Pons (tissue), 1 donor: Measurements from ENCODE around the gene GON7.
"Not testable (repeated sequence)": the region's sequence is repeated elsewhere in the genome, so short reads cannot be mapped to it uniquely, and the experiment has no call there.

Experiments used
- DNase-seq: peaks from one replicate; pipeline ENCODE4 v3.0.0-alpha.2; 2016; ENCODE audit warnings: low spot score

Gene GON7

DNA sequence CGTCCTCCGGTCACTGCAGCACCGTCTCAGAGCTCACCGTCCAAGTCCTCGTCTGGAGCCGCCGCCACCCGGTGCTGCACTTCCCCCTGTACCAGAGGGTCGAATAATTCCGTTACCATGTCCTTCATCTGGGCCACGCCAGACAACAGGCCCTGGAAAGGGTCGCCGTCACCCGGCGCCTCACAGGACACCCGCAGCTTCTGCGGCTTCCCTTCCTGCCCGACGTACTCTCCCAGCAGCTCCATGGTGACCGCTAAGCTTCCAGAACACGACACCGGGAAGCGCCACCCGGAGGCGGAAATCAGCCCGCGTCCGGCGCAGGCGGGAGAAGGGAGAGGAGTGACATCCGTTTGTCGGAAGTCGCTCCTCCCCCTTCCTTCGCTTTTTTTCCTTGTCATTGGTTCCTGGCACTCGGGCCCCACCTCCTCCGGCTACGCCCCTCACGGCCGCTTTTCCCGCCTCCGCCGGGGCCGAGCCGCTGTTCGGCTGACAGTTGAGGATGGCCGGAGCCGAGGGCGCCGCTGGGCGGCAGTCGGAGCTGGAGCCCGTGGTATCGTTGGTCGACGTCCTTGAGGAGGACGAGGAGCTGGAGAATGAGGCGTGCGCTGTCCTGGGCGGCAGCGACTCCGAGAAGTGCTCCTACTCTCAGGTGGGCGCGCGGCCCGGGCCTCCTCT, at the start of gene GON7, which contains the start of gene UBR7:
GON7 (minus strand) TSS at position 273 of the 675 bp plus-strand sequence; CDS start at position 245, 28 bp downstream.
UBR7 (plus strand) TSS at position 464 of the 675 bp plus-strand sequence; CDS start at position 500, 36 bp downstream.
- DNase-seq = peak; percentile 98

- DNase-seq = no peak
Observed at GRCh38 chr14:93249128-93249831, 42.4 kb upstream of the GON7 start.

- DNase-seq = no peak
Observed at GRCh38 chr14:93246534-93246933, 39.7 kb upstream of the GON7 start.

GRCh38 chr14:93245764-93246420, 39.0 kb upstream of the GON7 start:
- no peak for DNase-seq

DNA sequence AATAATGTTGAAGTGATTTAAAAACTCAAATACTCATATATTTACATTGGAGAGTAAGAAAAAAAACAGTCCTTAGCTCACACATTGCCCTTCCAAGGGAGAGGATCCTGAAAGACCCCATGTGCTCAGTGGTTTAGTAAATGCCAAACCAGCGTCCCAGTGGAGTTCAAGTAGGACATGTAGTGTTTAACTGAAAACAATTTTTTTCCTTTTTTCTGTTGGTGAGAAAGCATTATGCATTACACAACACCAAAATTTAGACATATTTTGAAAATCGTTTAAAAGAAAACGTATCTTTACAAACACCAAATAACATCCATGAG, 33.8 kb upstream of the GON7 start:
- no peak for DNase-seq

- DNase-seq = no peak
Observed at GRCh38 chr14:93239869-93240677, 33.2 kb upstream of the GON7 start.

DNA sequence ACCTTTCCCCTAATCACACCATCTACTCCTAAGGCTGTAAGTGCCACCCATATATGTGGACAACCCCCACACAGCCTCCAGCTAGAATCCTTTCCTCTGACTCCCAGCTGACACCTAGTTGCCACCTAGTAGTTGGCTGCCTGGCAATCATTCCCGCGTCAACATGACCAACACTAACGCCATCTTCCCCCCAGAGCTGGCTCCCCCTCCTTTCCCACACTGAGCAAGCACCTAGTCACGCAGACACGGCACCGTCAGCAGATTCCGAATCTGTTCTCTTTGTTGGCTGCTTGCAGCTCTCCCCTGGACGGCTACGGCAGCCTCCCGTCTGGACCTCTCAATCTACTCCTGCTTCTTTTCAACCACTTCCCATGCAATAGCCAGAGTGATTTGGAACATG, 27.9 kb upstream of the GON7 start:
- no peak for DNase-seq

GRCh38 chr14:93233078-93233477, 26.2 kb upstream of the GON7 start:
- DNase-seq = not testable (repeated sequence)

DNA sequence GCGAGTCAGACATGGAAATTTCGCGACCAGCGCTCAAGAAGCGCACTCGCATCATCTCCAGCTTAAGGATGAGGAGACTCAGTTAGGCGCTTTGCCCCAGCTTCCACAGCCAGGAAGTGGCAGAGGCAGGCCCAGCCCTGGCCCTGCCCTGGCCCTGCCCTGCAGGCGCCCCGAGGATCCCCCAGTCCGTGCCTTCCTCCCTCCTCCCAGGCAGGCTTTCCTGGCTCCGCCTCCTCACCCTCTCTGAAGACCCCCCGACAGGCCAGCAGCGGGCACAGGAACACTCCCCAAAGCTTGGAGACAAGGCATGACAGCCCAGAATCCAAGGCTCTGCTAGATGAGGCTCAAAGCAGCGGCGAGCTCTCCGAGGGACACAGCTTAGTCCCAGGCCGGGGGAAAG, 25.3 kb upstream of the GON7 start:
- no peak for DNase-seq

- DNase-seq = peak; percentile 29
Observed at GRCh38 chr14:93231129-93231979, 24.5 kb upstream of the GON7 start.

DNA sequence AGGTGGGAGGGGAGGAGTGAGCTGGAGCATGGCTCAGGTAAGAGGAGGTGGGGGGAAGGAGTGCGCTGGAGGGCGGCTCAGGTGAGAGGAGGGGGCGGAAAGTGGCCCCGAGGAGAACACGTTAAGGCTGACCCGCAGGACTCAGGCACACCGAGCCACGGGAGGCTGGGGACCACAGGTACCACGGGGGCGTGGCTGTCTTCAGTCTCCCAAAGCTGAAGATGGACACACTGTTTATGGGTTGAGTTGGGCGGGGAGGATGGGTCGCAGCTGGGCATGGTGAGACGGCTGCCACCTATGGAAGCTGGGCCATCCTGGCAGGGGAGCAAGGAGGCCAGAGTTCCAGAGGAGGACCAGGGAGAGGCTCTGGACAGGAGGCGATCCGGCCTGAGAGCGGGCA, 23.7 kb upstream of the GON7 start:
- DNase-seq = no peak

- no peak for DNase-seq
Observed at GRCh38 chr14:93228550-93228949, 21.7 kb upstream of the GON7 start.

GRCh38 chr14:93223565-93223964, 16.7 kb upstream of the GON7 start:
- no peak for DNase-seq

- DNase-seq = no peak
Observed at GRCh38 chr14:93220509-93220908, 13.6 kb upstream of the GON7 start.

GRCh38 chr14:93219103-93219726, 12.3 kb upstream of the GON7 start:
- peak; percentile 59 for DNase-seq

DNA sequence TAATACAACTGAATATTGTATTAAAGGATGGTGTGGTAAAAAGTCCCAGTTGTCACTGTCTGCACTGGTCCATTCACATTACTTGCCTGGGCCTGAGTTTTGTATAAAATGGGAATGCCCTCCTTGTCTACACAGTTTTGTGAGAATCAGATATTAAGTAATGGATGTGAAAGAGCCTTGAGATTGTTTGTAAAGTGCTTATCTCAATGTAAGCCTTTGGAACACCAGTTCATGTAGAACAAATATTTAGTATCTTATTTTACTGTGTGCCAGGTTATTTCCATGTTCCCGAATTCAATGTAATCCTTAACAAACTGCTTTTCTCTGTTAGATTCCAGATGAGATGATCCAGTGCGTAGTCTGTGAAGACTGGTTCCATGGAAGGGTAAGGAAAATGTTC, 7.7 kb upstream of the GON7 start:
- no peak for DNase-seq

DNA sequence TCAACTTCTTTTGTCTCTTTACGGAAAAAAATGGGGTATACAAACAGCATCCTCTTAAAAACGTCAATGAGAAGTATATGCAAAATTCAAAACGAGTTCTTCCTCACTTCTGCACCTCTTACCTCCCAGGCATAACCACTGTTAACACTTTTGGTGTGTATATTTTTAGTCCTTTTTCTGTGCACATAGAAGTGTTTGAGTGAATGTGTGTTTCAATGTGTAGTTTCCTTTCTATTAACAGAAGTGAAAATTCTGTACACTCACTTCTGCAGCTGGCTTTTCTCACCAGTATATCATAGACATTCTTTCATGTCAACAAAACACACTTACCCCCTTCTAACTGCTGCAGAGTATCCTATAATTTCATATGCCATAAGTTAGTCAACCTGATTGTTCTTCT, 5.6 kb upstream of the GON7 start:
- DNase-seq = no peak

DNA sequence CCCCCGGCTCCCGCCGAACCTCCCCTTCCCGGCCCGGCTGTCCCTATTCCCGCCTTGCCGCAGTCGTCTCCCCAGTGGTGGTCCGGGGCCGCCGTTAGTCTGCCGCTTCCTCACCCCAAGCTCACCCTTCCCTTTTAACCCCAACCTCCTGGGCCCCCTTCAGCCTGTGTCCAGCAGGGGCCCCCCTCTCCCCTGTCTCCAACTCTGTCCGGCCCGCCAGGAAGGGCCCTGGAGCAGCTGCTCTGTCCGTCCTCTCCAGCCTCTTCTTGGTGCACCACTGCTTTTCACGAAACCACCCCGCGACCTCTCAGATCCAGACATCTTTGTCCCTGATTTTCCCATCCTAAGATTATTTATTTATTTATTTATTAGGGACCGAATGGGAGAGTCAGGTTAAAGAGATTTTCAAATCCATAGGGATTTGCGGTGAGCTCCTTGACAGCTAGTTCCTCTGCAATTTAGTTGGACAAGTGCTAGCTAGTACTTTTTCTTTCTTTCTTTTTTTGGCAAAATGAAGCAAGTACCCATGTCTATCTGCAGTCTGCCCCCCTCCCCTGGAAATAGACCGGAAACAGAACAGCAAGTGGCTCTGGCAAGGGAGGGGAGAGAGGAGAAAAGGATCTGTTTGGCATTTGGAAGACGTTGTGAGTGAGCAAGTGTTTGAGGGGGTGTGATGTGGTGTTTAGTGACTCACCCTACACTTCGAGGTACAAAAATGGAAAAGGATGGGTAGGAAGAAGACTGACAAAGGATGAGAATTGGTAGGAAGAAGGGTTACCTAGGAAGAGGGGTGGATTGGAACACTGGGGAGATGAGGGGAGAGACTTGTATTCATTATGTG, 823 bp upstream of the GON7 start:
- DNase-seq = peak; percentile 50

DNA sequence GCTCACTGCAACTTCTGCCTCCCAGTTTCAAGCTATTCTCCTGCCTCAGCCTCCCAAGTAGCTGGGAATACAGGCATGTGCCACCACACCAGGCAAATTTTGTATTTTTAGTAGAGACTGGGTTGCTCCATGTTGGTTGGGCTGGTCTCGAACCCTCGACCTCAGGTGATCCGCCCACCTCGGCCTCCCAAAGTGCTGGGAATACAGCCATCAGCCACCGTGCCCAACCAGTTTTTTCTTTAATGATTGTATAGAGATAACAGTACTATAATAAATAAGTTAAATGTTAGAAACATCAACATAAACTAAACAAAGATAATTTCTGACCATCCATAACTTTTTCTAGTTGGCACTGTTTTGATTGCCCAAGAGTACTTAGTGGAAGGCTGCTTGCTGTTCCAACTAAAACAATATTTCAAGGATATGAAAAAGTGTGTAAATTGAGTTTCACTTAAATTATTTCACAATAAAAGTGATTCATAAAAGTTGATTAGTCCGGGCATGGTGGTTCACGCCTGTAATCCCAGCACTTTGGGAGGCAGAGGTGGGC, 5.6 kb downstream of the GON7 start:
- no peak for DNase-seq

DNA sequence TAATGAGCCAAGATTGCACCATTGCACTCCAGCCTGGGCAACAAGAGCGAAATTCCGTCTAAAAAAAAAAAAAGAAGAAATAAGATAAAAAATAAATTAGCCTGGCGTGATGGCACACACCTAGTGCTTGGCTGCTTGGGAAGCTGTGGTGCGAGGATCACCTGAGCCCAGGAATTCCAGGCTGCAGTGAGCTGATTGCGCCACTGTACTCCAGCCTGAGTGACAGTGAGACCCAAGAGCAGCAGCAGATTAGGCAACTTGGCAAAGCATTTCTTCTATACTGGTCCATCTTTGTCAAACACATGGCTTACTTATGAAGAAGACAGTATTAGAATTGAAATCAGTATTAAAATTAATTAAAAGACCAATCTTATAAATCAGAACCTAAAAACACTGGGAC, 6.3 kb downstream of the GON7 start:
- DNase-seq = no peak
